LHCN-M2 (cell line): ENCODE measurements around the gene UBALD1. TPM values are rescaled to one million over a fixed set of nuclear protein-coding genes. Genes with fewer than 3 reads are reported as not detected.
A peak's percentile ranks its signal among the peaks of the same experiment; 100 is the strongest.

Source experiments
- DNase-seq: peaks from one replicate; pipeline ENCODE4 v3.0.0-alpha.2; 2012; ENCODE audit warnings: low read depth
- total RNA-seq: library from RNA; depleted of rRNA; stranded (reverse); fragments of >200 nt; gene quantifications from 2 replicates; pipeline ENCODE4 v1.2.3, GENCODE V29; 2014

The UBALD1 gene
- total RNA-seq, 1 experiment from 2014 or later = 7.7 TPM

GRCh38 chr16:4616047-4616811 is 1.5 kb upstream of the UBALD1 start:
- peak; percentile 100 for DNase-seq

- no peak for DNase-seq
Measured at GRCh38 chr16:4615384-4616046, 827 bp upstream of the UBALD1 start.

- peak; percentile 26 for DNase-seq
Measured at GRCh38 chr16:4613636-4614570, 785 bp downstream of the UBALD1 start.

GRCh38 chr16:4612977-4613635 is 1.6 kb downstream of the UBALD1 start:
- no peak for DNase-seq

- no peak for DNase-seq
Measured at GRCh38 chr16:4612474-4612931, 2.2 kb downstream of the UBALD1 start.

- DNase-seq = peak; percentile 18
Measured at GRCh38 chr16:4611337-4612021, 3.2 kb downstream of the UBALD1 start.

GRCh38 chr16:4610011-4611005 is 4.4 kb downstream of the UBALD1 start:
- DNase-seq = no peak

GRCh38 chr16:4609200-4610010 is 5.3 kb downstream of the UBALD1 start:
- DNase-seq = no peak

- no peak for DNase-seq
Measured at GRCh38 chr16:4608704-4608980, 6.0 kb downstream of the UBALD1 start.

GRCh38 chr16:4607841-4608703 is 6.6 kb downstream of the UBALD1 start:
- no peak for DNase-seq

- no peak for DNase-seq
Measured at GRCh38 chr16:4606354-4606753, 8.3 kb downstream of the UBALD1 start.

- no peak for DNase-seq
Measured at GRCh38 chr16:4604401-4604800, 10.3 kb downstream of the UBALD1 start.

GRCh38 chr16:4603624-4604170 is 11.0 kb downstream of the UBALD1 start:
- no peak for DNase-seq

- DNase-seq = no peak
Measured at GRCh38 chr16:4602331-4602730, 12.4 kb downstream of the UBALD1 start.

GRCh38 chr16:4601864-4602186 is 12.9 kb downstream of the UBALD1 start:
- DNase-seq = no peak

- DNase-seq = no peak
Measured at GRCh38 chr16:4601036-4601863, 13.4 kb downstream of the UBALD1 start.

GRCh38 chr16:4599545-4599944 is 15.1 kb downstream of the UBALD1 start:
- DNase-seq = no peak
